ENCODE measurements around the gene KIAA0825. TPM values are rescaled to one million over a fixed set of nuclear protein-coding genes. Genes with fewer than 3 reads are reported as not detected.
"Not testable (repeated sequence)": the region's sequence is repeated elsewhere in the genome, so short reads cannot be mapped to it uniquely, and the experiment has no call there.

KIAA0825 gene
- total RNA-seq, 2 experiments from 2014 or later: 0.68 to 0.69 TPM

GRCh38 chr5:94140300-94140699 lies 478.1 kb downstream of the KIAA0825 start:
- intact Hi-C loops (cut with micrococcal nuclease): no loop called here
- DNase-seq: no peak
- H3K27ac Mint-ChIP-seq: no peak overlapping the region
- H3K4me1 Mint-ChIP-seq (ENCODE audit: low read depth): no peaks in the 10 kb centered on the region
- H3K27me3 Mint-ChIP-seq: peaks cover 2% of the 10 kb centered on the region
- peaks cover 1% of the 10 kb centered on the region for H3K36me3 Mint-ChIP-seq
- no peak overlapping the region for H3K4me3 Mint-ChIP-seq
- peaks cover 4% of the 10 kb centered on the region for H3K9me3 Mint-ChIP-seq
- CTCF ChIA-PET: no interaction called here
- POLR2A ChIA-PET: no interaction called here

GRCh38 chr5:94130077-94130476 lies 488.3 kb downstream of the KIAA0825 start:
- no peak for DNase-seq
- Mint-ChIP-seq H3K4me1 (ENCODE audit: low read depth) (no peaks in the 10 kb centered on the region), H3K9me3 (peaks cover 13% of the 10 kb centered on the region), H3K27me3 (peaks cover 11% of the 10 kb centered on the region), H3K27ac (no peak overlapping the region), H3K4me3 (no peak overlapping the region), H3K36me3 (no peaks in the 10 kb centered on the region)
- POLR2A ChIA-PET: no interaction called here
- intact Hi-C loops (cut with micrococcal nuclease): no loop called here
- CTCF ChIA-PET: no interaction called here

DNA sequence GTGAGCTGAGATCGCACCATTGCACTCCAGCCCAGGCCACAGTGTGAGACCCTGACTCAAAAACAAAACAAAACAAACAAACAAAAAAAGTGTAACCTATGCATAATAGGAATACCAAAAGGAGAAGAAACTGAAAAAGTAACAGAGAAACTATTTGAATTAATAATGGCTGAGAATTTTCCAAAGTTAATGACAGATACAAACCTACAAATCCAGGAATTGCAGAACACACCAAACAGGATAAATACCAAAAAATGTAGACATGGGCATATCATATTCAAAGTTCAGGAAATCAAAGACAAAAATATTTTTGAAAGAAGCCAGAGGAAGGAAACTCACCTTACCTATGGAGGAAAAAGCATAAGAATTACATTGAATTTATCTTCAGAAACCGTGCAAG lies 493.3 kb downstream of the KIAA0825 start:
- Mint-ChIP-seq H3K36me3 (no peaks in the 10 kb centered on the region), H3K4me1 (ENCODE audit: low read depth) (no peaks in the 10 kb centered on the region), H3K27me3 (peaks cover 14% of the 10 kb centered on the region), H3K9me3 (no peaks in the 10 kb centered on the region), H3K4me3 (no peak overlapping the region), H3K27ac (no peak overlapping the region)
- ChIA-PET CTCF (no interaction called here), POLR2A (no interaction called here)
- DNase-seq: no peak
- intact Hi-C loops (cut with micrococcal nuclease): no loop called here

- CTCF ChIA-PET; DNase-seq; H3K4me3 Mint-ChIP-seq; H3K4me1 Mint-ChIP-seq (ENCODE audit: low read depth); POLR2A ChIA-PET; H3K27ac Mint-ChIP-seq: not testable (repeated sequence)
- H3K27me3 Mint-ChIP-seq: peaks cover 14% of the 10 kb centered on the region
- intact Hi-C loops (cut with micrococcal nuclease): loop anchor here (10.0 kb wide), 2 partner anchors 202 to 492 kb away; no protein-coding TSS in a partner anchor
- peaks cover 15% of the 10 kb centered on the region for H3K36me3 Mint-ChIP-seq
- peaks cover 18% of the 10 kb centered on the region for H3K9me3 Mint-ChIP-seq
These were observed 502.1 kb downstream of the KIAA0825 start for GRCh38 chr5:94116317-94116716.

GRCh38 chr5:94113087-94113486 lies 505.3 kb downstream of the KIAA0825 start:
- ChIA-PET CTCF (no interaction called here), POLR2A (no interaction called here)
- peaks cover 15% of the 10 kb centered on the region for H3K36me3 Mint-ChIP-seq
- H3K27me3 Mint-ChIP-seq: peaks cover 2% of the 10 kb centered on the region
- H3K27ac Mint-ChIP-seq: no peak overlapping the region
- peaks cover 20% of the 10 kb centered on the region for H3K4me1 Mint-ChIP-seq (ENCODE audit: low read depth)
- DNase-seq: no peak
- intact Hi-C loops (cut with micrococcal nuclease): loop anchor here (5.0 to 10.0 kb wide), 3 partner anchors 198 to 504 kb away; partner anchors contain the start of genes KIAA0825 and SLF1
- no peak overlapping the region for H3K4me3 Mint-ChIP-seq
- H3K9me3 Mint-ChIP-seq: peaks cover 18% of the 10 kb centered on the region

DNA sequence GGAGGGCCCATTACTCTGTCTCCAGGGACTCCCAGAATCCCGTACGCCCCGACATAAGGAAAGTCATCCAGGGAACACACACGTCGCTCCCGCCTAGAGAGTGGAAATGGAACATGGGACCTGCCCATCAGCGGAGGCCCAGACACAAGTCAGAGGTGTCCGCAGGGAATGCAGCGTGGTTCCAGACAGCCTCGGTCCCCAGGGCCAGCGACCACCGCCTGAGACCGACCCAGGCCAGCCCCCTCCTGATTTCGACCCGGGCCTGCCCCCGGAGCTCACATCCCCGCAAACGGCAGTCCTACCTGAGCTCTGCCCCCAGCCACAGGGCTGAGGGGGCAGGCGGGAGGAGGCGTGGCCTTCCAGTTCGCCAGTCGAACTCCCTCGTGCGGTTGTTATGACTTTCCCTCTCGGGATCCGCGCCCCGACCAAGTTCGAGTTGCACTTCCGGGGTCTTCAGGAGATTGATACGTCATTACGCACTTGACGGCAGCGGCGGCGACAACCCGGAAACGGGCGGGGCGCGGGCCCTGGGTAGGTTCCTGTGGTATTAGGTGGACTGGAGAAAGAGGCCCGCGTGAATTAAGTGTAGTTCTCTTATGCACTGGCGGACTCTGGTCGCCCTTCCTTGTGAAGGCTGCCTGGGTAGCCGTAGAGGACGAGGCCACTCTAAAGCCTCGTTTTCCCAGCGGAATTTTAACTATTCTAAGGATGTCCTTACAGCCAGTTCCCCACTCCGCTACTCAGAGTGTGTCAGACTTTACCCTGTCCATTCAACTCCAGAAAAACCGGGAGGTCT lies 507.0 kb downstream of the KIAA0825 start:
- H3K36me3 Mint-ChIP-seq: peaks cover 24% of the 10 kb centered on the region
- peaks cover 8% of the 10 kb centered on the region for H3K9me3 Mint-ChIP-seq
- peak; percentile 96 for DNase-seq
- peak overlapping the region; percentile 92 for H3K4me3 Mint-ChIP-seq
- ChIA-PET CTCF (no interaction called here), POLR2A (no interaction called here)
- peaks cover 26% of the 10 kb centered on the region for H3K4me1 Mint-ChIP-seq (ENCODE audit: low read depth)
- no peaks in the 10 kb centered on the region for H3K27me3 Mint-ChIP-seq
- intact Hi-C loops (cut with micrococcal nuclease): loop anchor here (1.0 to 10.0 kb wide), 5 partner anchors 197 to 683 kb away; partner anchors contain the start of genes KIAA0825, NR2F1 and SLF1
- H3K27ac Mint-ChIP-seq: peak overlapping the region; percentile 85

GRCh38 chr5:94103514-94104245 lies 514.7 kb downstream of the KIAA0825 start:
- peaks cover 57% of the 10 kb centered on the region for H3K36me3 Mint-ChIP-seq
- POLR2A ChIA-PET: no interaction called here
- intact Hi-C loops (cut with micrococcal nuclease): no loop called here
- no peak overlapping the region for H3K4me3 Mint-ChIP-seq
- CTCF ChIA-PET: interaction anchor here (0.6 kb wide), 2 partner anchors 16 to 192 kb away, joined by 3 to 4 read pairs; no protein-coding TSS in a partner anchor
- H3K9me3 Mint-ChIP-seq: peaks cover 32% of the 10 kb centered on the region
- no peak overlapping the region for H3K27ac Mint-ChIP-seq
- H3K27me3 Mint-ChIP-seq: no peaks in the 10 kb centered on the region
- peaks cover 50% of the 10 kb centered on the region for H3K4me1 Mint-ChIP-seq (ENCODE audit: low read depth)
- no peak for DNase-seq

Other genes with a start within 250 kb of the KIAA0825 start
- 10 to 100 TPM; 14.5 to 15.9 TPM for gene SLF1, start 65 bp upstream of the KIAA0825 start, total RNA-seq

Measured in activated CD4-positive, alpha-beta memory T cell treated with anti-CD3 and anti-CD28 coated beads for 36 hours (primary cell).